ENCODE results near the gene MINK1.
"Not testable (repeated sequence)": the region's sequence is repeated elsewhere in the genome, so short reads cannot be mapped to it uniquely, and the experiment has no call there.

The MINK1 gene

DNA sequence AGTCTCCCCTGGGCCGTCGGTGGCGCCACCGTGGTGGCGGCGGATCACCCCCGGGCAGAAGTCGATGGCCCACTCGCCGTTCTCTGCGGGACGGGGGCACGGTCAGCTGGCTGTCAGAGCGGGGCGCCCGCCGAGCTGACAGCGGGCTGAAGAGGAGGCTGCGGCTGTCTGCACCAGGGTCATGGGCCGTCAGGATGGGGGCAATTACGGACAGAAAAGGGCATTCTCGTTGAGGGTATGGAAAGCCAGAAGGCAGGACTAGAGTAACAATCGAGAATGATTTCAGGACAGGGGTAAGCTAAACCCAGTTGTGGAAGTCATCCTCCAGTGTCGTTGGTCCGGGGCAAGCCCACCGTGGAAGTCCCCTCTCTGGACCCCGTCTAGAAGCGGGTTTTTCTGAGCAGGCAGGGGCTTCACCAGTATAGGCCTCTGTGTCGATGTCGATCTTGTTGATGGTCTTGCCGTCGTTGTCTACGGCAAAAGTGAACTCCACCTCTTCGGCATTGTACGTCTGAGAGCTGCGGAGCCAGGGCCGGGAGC, 68.0 kb downstream of the MINK1 start:
- in situ Hi-C loops (cut with HindIII; ENCODE audit: low sequenced_read_pairs), result no loop called here
- no peak for DNase-seq (ENCODE audit: low read depth, low spot score)
- H3K4me3 ChIP-seq (ENCODE audit: low read depth, low read length), result no peak overlapping the region
- TF ChIP-seq, protein P1, sequence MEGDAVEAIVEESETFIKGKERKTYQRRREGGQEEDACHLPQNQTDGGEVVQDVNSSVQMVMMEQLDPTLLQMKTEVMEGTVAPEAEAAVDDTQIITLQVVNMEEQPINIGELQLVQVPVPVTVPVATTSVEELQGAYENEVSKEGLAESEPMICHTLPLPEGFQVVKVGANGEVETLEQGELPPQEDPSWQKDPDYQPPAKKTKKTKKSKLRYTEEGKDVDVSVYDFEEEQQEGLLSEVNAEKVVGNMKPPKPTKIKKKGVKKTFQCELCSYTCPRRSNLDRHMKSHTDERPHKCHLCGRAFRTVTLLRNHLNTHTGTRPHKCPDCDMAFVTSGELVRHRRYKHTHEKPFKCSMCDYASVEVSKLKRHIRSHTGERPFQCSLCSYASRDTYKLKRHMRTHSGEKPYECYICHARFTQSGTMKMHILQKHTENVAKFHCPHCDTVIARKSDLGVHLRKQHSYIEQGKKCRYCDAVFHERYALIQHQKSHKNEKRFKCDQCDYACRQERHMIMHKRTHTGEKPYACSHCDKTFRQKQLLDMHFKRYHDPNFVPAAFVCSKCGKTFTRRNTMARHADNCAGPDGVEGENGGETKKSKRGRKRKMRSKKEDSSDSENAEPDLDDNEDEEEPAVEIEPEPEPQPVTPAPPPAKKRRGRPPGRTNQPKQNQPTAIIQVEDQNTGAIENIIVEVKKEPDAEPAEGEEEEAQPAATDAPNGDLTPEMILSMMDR (IDR thresholded peaks at IDR 0.05; ENCODE audit: low read depth, low read length), result no peak

DNA sequence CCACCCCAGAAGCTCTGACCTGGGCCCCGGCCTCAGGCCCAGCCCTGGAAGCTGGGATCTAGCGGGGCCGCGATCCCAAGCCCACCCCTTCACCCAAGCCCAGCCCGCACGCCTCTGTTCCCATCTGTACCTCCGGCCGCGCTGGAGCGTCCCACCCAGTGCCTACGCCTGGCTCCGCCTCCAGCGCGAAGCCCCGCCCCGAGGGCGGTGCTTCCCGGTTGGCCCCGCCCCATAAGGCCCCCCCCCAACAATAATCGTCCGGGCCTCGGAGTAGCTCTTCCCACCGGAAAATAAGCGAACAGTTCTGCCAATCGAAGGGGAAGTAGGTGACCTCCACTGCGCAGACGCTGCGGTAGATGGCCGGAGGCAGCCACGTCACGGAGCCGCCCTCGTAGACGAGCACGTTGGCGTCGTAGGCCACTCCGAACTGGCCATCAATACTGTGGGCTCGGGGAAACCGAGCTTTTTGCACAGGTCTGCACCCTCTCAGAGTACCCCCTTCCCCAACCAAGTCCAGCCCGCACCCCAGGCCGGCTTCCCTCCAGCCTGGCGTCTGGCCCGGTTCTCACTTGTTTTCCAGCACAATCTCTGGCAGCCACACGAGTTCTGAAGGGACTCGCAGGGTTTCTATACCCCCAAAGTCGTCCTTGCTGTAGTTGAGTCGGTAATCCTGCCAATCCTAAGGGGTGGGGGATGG, 68.7 kb downstream of the MINK1 start:
- TF ChIP-seq, protein P1 (IDR thresholded peaks at IDR 0.05; ENCODE audit: low read depth, low read length), result no peak
- DNase-seq (ENCODE audit: low read depth, low spot score), result no peak
- H3K4me3 ChIP-seq (ENCODE audit: low read depth, low read length), result no peak overlapping the region
- in situ Hi-C loops (cut with HindIII; ENCODE audit: low sequenced_read_pairs), result no loop called here

DNA sequence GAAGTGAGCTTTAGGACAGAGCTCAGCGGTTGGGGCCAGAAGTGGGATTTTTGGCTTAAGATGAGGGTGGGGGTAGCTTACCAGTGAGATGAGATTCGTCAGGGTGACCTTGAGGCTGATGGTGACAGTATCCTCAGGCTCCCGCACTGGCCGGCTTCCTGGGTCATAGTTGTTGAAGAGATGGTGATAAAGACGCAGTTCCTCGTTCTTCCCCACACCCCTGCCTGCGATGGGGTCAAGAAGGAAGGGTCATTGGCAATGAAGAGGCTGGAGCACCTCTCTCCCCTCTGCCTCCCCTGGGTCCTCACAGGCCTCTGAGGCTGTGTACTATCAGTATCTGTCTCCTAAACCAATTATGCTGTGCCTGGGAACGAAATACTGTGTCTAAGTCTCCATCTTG, 69.4 kb downstream of the MINK1 start:
- TF ChIP-seq, protein P1 (IDR thresholded peaks at IDR 0.05; ENCODE audit: low read depth, low read length), result no peak
- H3K4me3 ChIP-seq (ENCODE audit: low read depth, low read length), result no peak overlapping the region
- in situ Hi-C loops (cut with HindIII; ENCODE audit: low sequenced_read_pairs), result no loop called here
- DNase-seq (ENCODE audit: low read depth, low spot score), result no peak

DNA sequence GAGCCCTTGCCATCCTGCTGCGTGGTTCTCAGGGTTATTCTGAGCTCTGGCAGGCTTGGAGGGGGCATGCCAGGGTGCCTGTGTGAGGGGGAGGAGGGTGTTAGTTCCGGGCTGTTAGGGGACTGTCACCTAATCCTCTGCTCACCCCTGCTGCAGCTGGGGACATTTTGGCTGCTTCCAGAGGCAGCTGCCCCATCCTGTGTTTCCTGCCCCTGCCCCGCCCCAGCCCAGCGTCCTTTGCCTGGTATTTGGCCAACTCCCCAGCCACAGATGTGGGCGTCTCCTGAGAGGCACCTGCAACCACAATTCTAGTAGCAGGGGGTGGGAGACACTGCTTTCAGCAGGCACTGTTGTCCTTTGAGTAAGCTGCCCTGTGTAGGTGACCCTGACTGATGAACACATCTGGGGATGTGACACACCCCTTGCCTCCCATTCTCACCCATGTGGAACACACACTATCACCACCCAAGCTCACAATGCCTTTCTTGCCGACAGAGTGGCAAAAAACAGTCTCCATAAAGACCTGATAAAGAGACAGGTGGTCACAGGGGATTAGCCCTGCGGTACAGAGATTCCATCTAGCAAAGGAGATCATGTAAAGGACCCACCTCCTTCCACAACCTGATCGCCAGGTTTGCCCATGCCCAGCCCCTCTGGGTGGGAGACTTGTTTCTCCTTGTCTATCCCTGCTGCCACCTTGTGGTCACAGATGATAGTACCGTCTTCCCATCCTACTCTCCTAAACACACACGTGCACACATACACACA, 70.1 kb downstream of the MINK1 start, which contains the start of gene CHRNE:
TSS of gene CHRNE (minus strand) at position 48 of the 768 bp plus-strand sequence. CDS start at position 13, 35 bp downstream.
- DNase-seq (ENCODE audit: low read depth, low spot score), result peak; percentile 76
- TF ChIP-seq, protein P1 (IDR thresholded peaks at IDR 0.05; ENCODE audit: low read depth, low read length), result peak; percentile 81
- no peak within 1 kb of the TSS for H3K4me3 ChIP-seq (ENCODE audit: low read depth, low read length)
- in situ Hi-C loops (cut with HindIII; ENCODE audit: low sequenced_read_pairs), result no loop called here

DNA sequence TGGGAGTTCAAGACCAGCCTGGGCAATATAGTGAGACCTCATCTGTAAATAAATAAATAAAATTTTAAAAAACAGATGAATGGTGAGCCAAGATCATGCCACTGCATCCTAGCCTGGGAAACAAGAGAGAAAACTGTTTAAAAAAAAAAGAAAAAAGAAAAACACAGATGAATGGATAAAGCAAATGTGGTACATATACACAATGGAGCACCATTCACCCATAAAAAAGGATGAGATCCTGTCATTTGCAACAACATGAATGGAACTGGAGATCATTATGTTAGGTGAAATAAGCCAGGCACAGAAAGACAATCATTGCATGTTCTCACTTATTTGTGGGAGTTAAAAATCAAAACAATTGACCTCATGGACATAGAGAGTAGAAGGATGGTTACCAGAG, 73.5 kb downstream of the MINK1 start:
- H3K4me3 ChIP-seq (ENCODE audit: low read depth, low read length); DNase-seq (ENCODE audit: low read depth, low spot score); in situ Hi-C loops (cut with HindIII; ENCODE audit: low sequenced_read_pairs): not testable (repeated sequence)

DNA sequence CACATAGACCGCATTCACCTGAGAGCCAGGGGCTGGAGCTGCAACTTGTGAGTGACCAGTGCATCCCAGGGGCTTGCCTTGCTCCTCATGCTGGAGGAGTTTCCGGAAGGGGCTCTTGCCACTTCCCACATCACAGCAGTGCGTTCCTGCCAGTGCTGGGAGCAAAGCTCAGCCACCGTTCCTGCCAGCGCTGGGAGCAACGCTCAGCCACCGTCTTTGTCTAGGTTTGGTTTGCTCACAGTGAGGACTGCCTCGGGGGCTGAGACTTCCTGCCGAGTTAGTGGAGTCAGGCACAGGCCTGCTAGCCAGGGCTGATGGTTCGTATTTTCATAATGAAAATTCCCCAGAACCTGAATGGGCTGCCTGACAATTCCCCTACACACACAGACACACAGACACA, 75.2 kb downstream of the MINK1 start:
- peak; percentile 16 for DNase-seq (ENCODE audit: low read depth, low spot score)
- in situ Hi-C loops (cut with HindIII; ENCODE audit: low sequenced_read_pairs), result no loop called here
- H3K4me3 ChIP-seq (ENCODE audit: low read depth, low read length), result no peak overlapping the region
- TF ChIP-seq, protein P1 (IDR thresholded peaks at IDR 0.05; ENCODE audit: low read depth, low read length), result no peak

All from astrocyte of the spinal cord (primary cell).